NCI-H146 (cell line): ENCODE results near the gene CTRB2.
"Not testable (repeated sequence)": the region's sequence is repeated elsewhere in the genome, so short reads cannot be mapped to it uniquely, and the experiment has no call there.

Source experiments
- DNase-seq: peaks from one replicate; lab custom pipeline; 2025; lab: John Stamatoyannopoulos, UW

The CTRB2 gene

GRCh38 chr16:75205961-75206748, 806 bp downstream of the CTRB2 start:
- not testable (repeated sequence) for DNase-seq

GRCh38 chr16:75205438-75205837, 1.5 kb downstream of the CTRB2 start:
- not testable (repeated sequence) for DNase-seq

GRCh38 chr16:75204905-75205304, 2.1 kb downstream of the CTRB2 start:
- DNase-seq, result not testable (repeated sequence)

- no peak for DNase-seq
Measured at GRCh38 chr16:75204410-75204758, 2.6 kb downstream of the CTRB2 start.

- no peak for DNase-seq
Measured at GRCh38 chr16:75203667-75204409, 3.1 kb downstream of the CTRB2 start.

- DNase-seq, result no peak
Measured at GRCh38 chr16:75203096-75203495, 3.9 kb downstream of the CTRB2 start.

GRCh38 chr16:75202069-75202590, 4.8 kb downstream of the CTRB2 start:
- no peak for DNase-seq

GRCh38 chr16:75198135-75198600, 8.8 kb downstream of the CTRB2 start:
- DNase-seq, result no peak

GRCh38 chr16:75197522-75198134, 9.3 kb downstream of the CTRB2 start:
- no peak for DNase-seq

GRCh38 chr16:75196836-75197235, 10.1 kb downstream of the CTRB2 start:
- DNase-seq, result no peak

GRCh38 chr16:75195811-75196790, 10.9 kb downstream of the CTRB2 start:
- DNase-seq, result no peak

GRCh38 chr16:75193730-75194444, 13.1 kb downstream of the CTRB2 start:
- no peak for DNase-seq

- DNase-seq, result no peak
Measured at GRCh38 chr16:75193265-75193650, 13.7 kb downstream of the CTRB2 start.

- DNase-seq, result no peak
Measured at GRCh38 chr16:75192606-75193264, 14.2 kb downstream of the CTRB2 start.

GRCh38 chr16:75189638-75190245, 17.2 kb downstream of the CTRB2 start:
- DNase-seq, result no peak

GRCh38 chr16:75188832-75189477, 18.0 kb downstream of the CTRB2 start:
- DNase-seq, result no peak

GRCh38 chr16:75181630-75182029, 25.3 kb downstream of the CTRB2 start:
- no peak for DNase-seq

GRCh38 chr16:75179208-75179607, 27.8 kb downstream of the CTRB2 start:
- no peak for DNase-seq

GRCh38 chr16:75176926-75177325, 30.0 kb downstream of the CTRB2 start:
- DNase-seq, result no peak
